HL-60 (cell line): Measurements from ENCODE around the gene EVC.

Experiments
- DNase-seq, 2 experiments: peaks; one replicate each; pipeline ENCODE4 v3.0.0-alpha.2; 2010 to 2020; ENCODE audit warnings: low read depth in 1 of 2, low spot score in 1 of 2
- H3K27ac ChIP-seq: fragments of 250-450 bp; sonication (Bioruptor Pico); replicated peaks from 2 replicates; pipeline ENCODE4 v1.5.1; 2020; ENCODE audit warnings: mild to moderate bottlenecking, moderate library complexity
- H3K27me3 ChIP-seq: fragments of 250-450 bp; sonication (Bioruptor Pico); 2 replicates; pipeline ENCODE4 v1.5.1; 2021; ENCODE audit warnings: mild to moderate bottlenecking, moderate library complexity; ENCODE audit not compliant: insufficient read depth, poor library complexity, severe bottlenecking
- H3K4me3 ChIP-seq: replicated peaks from 2 replicates; pipeline ENCODE4 v1.5.1; 2011; ENCODE audit warnings: mild to moderate bottlenecking, control low read depth, low read length; ENCODE audit not compliant: insufficient read depth
- GABPA ChIP-seq: IDR thresholded peaks from 2 replicates; pipeline ENCODE4 v1.6.1; 2012; ENCODE audit warnings: low read depth
- POLR2AphosphoS5 ChIP-seq: IDR thresholded peaks from 2 replicates; pipeline ENCODE4 v1.6.1; 2012; ENCODE audit warnings: low read depth
- SPI1 ChIP-seq: IDR thresholded peaks from 2 replicates; pipeline ENCODE4 v1.6.1; 2012; ENCODE audit warnings: low read depth, mild to moderate bottlenecking, borderline replicate concordance
- TF ChIP-seq, protein P1 (sequence below): IDR thresholded peaks from 2 replicates; pipeline ENCODE4 v1.6.1; 2012; ENCODE audit warnings: low read depth; ENCODE audit not compliant: insufficient replicate concordance
- TF ChIP-seq, protein P2 (sequence below): IDR thresholded peaks from one replicate; pipeline ENCODE4 v1.5.1; 2011; ENCODE audit warnings: low read length, control low read depth, inconsistent platforms; ENCODE audit not compliant: insufficient read depth

EVC gene

DNA sequence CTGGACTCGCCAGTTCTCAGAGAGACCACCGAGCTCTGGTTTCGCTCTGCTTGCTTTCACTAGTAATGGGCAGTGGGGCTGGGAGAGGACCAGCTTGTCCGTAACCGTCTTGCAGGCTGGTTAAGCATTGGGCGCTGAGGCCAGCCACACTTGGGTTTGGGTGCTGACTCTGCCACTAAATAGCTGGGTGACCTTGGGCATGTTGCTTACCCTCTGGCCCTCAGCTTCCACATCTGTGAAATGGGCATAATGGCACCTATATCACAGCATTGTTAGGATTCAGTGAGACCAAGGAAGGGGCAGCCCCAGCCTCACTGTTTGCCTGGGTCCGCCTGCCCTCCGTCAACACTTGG, 43.5 kb downstream of the EVC start:
- TF ChIP-seq POLR2AphosphoS5 (no peak), GABPA (no peak), SPI1 (no peak)
- TF ChIP-seq, protein P1, sequence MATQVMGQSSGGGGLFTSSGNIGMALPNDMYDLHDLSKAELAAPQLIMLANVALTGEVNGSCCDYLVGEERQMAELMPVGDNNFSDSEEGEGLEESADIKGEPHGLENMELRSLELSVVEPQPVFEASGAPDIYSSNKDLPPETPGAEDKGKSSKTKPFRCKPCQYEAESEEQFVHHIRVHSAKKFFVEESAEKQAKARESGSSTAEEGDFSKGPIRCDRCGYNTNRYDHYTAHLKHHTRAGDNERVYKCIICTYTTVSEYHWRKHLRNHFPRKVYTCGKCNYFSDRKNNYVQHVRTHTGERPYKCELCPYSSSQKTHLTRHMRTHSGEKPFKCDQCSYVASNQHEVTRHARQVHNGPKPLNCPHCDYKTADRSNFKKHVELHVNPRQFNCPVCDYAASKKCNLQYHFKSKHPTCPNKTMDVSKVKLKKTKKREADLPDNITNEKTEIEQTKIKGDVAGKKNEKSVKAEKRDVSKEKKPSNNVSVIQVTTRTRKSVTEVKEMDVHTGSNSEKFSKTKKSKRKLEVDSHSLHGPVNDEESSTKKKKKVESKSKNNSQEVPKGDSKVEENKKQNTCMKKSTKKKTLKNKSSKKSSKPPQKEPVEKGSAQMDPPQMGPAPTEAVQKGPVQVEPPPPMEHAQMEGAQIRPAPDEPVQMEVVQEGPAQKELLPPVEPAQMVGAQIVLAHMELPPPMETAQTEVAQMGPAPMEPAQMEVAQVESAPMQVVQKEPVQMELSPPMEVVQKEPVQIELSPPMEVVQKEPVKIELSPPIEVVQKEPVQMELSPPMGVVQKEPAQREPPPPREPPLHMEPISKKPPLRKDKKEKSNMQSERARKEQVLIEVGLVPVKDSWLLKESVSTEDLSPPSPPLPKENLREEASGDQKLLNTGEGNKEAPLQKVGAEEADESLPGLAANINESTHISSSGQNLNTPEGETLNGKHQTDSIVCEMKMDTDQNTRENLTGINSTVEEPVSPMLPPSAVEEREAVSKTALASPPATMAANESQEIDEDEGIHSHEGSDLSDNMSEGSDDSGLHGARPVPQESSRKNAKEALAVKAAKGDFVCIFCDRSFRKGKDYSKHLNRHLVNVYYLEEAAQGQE: no peak
- TF ChIP-seq, protein P2, sequence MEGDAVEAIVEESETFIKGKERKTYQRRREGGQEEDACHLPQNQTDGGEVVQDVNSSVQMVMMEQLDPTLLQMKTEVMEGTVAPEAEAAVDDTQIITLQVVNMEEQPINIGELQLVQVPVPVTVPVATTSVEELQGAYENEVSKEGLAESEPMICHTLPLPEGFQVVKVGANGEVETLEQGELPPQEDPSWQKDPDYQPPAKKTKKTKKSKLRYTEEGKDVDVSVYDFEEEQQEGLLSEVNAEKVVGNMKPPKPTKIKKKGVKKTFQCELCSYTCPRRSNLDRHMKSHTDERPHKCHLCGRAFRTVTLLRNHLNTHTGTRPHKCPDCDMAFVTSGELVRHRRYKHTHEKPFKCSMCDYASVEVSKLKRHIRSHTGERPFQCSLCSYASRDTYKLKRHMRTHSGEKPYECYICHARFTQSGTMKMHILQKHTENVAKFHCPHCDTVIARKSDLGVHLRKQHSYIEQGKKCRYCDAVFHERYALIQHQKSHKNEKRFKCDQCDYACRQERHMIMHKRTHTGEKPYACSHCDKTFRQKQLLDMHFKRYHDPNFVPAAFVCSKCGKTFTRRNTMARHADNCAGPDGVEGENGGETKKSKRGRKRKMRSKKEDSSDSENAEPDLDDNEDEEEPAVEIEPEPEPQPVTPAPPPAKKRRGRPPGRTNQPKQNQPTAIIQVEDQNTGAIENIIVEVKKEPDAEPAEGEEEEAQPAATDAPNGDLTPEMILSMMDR: no peak
- no peak overlapping the region for H3K27ac ChIP-seq
- H3K4me3 ChIP-seq: no peak overlapping the region
- no peaks in the 10 kb centered on the region for H3K27me3 ChIP-seq
- DNase-seq: no peak

DNA sequence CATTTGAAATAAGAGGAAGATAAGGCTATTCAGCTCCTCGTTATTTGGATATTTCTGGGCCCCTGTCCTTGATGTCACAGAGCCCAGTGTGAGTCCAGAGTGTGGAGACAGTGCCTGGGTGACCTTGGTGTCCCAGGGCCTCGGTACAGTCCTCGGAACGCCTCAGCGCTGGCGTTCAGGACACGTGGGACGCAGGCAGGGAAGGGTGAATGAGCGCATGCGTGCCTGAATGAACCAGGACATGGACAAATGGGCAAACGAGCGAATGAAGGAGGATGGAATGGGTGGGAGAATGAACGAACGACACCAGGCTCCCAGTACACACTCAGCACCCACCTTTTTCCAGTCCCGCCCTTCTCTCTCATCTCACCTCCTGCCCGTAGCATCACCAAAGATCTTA, 44.2 kb downstream of the EVC start:
- H3K4me3 ChIP-seq: no peak overlapping the region
- no peaks in the 10 kb centered on the region for H3K27me3 ChIP-seq
- no peak overlapping the region for H3K27ac ChIP-seq
- TF ChIP-seq SPI1 (no peak), POLR2AphosphoS5 (no peak), GABPA (no peak)
- TF ChIP-seq, protein P2: no peak
- TF ChIP-seq, protein P1: no peak
- no peak for DNase-seq

DNA sequence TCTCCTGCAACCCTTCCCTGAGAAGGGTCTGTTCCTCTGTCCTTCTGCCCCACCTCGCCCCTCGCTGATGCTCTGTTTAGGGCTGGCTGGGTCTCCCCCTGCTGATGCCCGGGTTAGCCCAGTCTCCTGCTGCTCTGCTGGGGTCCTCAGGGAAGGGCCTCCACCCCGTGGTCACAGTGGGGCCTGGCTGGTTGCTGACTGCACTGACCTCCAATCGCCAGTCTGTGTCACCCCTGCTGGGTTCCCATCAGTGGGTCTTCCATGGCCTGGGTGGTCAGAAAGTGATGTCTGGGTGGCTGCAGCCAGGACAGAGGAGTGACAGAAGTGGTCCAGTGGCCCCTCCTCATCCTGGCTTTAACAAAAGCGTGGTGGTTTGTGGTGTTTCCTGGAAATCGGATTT, 44.7 kb downstream of the EVC start:
- no peak for TF ChIP-seq SPI1
- TF ChIP-seq POLR2AphosphoS5: no peak
- TF ChIP-seq, protein P2: no peak
- no peak for TF ChIP-seq GABPA
- TF ChIP-seq, protein P1: no peak
- DNase-seq: no peak
- H3K27me3 ChIP-seq: no peaks in the 10 kb centered on the region
- no peak overlapping the region for H3K27ac ChIP-seq
- H3K4me3 ChIP-seq: no peak overlapping the region
